ENCODE results near the gene G2E3.

Gene G2E3

DNA sequence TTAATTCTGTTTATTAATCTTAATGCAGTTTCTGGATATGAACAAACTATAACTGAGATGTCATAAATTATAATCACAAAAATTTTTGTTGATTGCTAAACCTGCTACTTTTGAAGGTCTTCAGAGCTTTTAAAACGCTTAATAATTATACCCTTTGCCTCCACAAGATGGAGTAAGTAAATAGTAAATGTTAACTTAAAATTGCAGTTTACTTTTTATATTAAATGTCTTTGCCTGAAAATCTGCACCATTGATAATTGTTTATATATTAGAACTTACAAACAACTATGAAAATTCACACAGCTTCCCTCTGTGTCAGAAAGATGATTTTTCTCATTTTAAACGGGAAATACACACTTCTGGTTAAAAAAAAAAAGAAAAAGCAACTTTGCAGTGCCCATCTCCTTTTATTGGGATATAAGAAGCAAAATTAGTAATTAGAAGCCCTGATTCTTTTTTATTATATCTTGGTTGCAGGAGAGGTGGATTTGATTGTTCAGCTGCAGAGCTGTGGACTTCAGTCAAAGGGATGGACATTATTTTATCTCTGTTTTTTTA, 98.7 kb downstream of the G2E3 start:
- DNase-seq = no peak

DNA sequence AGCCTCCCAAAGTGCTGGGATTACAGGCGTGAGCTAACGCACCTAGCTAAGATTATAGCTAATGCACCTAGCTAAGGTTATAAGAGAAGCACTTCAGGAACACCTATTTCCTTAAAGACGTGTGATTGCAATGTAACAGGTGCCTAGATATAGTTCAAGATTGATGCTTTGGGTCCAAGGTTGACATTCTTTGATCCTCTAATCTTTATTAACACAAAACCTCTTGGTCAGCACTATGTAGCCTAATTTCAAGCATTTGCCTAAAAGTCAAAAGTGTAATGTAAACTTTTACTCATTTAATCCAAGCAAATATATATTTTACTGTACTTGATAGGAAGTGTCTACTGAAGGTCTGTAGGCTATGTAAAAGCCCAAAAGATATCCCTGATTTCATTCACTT, 99.7 kb downstream of the G2E3 start:
- DNase-seq = no peak

GRCh38 chr14:30669594-30669993, 110.6 kb downstream of the G2E3 start:
- no peak for DNase-seq

Measured in NCI-H1092 (cell line).